ENCODE data around the gene RAI14. TPM values are rescaled to one million over a fixed set of nuclear protein-coding genes. Genes with fewer than 3 reads are reported as not detected.

Gene RAI14
- total RNA-seq, 4 donors from 2014 or later = 16.4 to 32.2 (median 18.8) TPM

DNA sequence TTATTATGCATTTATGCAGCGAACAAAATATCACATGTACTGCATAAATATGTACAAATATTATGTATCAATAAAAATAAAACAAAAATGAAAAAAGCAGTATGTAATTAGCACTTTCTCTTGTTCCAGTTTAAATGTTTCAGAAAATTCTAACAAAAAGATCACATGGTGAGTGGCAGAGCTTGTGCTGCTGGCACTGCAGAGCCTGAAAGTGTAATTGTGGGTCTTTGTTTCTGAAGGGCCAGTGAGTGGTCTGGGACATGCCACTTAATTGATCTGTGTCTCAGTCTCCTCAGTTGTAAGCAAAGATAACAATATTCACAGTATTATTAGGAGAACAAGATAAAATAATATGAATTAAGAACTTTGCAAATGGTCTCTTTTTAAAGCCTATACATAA is 39.5 kb upstream of the RAI14 start:
- TF ChIP-seq, protein P1, sequence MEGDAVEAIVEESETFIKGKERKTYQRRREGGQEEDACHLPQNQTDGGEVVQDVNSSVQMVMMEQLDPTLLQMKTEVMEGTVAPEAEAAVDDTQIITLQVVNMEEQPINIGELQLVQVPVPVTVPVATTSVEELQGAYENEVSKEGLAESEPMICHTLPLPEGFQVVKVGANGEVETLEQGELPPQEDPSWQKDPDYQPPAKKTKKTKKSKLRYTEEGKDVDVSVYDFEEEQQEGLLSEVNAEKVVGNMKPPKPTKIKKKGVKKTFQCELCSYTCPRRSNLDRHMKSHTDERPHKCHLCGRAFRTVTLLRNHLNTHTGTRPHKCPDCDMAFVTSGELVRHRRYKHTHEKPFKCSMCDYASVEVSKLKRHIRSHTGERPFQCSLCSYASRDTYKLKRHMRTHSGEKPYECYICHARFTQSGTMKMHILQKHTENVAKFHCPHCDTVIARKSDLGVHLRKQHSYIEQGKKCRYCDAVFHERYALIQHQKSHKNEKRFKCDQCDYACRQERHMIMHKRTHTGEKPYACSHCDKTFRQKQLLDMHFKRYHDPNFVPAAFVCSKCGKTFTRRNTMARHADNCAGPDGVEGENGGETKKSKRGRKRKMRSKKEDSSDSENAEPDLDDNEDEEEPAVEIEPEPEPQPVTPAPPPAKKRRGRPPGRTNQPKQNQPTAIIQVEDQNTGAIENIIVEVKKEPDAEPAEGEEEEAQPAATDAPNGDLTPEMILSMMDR (IDR thresholded peaks at IDR 0.05) = no peak
- ATAC-seq (ENCODE audit: low FRiP score) = no peak
- no peak for DNase-seq (ENCODE audit: low spot score)

DNA sequence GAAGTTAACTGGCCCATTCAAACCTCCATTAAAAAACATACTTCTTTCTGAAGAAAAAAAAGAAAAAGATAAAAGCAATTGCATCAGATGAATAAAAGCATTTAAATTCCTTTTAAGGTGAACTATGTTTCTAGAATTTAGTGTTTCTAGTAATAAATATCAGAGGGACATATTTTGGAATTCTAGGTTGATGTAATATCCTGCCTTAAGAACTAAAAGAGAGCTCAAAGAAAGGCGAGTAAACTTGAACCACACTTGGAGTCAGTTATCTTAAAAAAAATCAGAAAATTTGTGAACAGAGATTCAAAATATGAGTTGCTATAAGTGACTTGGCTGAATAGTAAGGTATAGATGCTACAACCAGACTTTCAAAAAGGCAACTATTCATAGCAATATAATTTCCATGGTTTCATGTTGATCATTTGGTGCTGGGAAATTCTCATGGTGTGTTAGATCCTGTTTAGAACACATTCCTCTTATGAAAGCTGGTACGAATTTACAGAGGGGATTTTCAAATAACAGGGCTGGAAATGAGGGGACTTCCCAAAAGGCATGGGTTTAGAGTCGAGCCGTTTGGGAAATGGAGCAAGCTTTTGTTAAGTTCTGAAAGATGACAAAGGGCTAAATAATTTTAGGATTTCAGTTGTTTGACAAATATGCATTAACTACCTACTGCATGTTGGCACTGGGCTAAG is 37.6 kb upstream of the RAI14 start:
- TF ChIP-seq, protein P1 (IDR thresholded peaks at IDR 0.05) = no peak
- DNase-seq (ENCODE audit: low spot score) (no peak), ATAC-seq (ENCODE audit: low FRiP score) (no peak)

DNA sequence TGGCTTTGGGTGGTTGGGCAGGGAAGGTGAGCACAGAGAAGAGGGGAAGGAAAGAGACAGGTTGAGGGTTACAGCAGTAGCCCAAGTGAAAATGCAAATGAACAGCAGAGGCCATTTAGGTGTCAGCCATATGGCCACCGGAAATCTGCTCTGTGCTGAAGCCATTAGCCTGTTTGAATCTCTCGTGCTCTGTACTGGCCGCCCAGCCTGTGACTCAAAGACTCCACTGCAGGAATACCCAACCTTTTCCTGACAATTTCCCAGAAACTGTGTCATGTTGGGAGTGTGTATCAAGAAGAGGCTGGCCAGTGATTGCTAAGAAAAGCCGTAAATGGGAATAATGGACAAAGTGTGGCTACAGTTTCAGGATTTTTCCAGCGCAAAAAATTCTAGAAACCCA is 35.9 kb upstream of the RAI14 start:
- TF ChIP-seq, protein P1 (IDR thresholded peaks at IDR 0.05) = no peak
- DNase-seq (ENCODE audit: low spot score) = no peak
- ATAC-seq (ENCODE audit: low FRiP score) = no peak

DNA sequence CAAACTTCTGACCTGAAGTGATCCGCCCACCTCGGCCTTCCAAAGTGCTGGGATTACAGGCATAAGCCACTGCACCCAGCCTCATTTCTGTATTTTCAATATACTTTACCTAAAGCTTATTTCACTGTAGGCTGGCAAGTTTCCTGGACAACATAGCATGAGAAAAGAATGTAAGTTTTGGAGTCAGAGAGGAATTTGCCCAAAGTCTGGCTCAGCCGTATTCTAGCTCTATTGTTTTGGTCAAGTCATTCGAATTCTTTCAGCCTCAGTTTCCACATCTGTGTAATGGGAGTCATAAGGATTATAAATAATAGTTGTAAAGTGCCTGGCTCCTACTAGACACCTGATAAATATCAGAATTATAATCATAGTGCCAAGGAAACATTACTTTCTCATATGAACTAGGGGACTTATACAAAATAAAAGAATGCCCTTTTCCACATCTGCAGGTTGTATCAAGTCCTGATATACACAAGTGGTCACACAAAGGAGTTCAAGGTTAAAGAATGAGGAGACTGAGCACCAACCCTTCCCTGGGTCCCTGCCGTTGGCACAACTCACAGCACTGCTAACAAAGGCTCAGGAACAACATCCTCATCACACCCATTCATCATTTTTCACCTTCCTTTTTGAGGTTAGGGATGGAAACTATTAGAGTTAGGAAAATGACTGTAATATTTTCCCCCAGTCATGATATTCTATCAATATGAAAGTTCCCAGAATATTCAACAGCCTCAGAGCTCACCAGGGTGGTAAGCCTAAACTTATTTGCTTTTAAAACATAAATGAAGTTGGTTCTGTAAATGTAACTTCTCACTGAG is 34.6 kb upstream of the RAI14 start:
- ATAC-seq (ENCODE audit: low FRiP score) = no peak

DNA sequence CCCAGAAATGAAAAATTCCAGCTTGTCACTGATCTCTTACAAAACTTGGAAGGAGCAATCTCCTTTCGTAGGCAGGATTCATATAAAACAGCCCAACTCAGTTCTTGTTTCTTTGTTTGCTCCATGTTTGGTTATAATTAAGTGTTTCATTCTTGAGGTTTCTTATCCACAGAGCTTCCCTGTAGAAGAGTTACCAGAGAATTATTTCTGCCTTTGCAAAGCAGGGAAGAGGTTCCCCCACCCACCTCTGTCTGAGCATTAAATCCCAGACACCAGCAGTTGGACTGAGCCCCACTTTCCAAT is 34.1 kb upstream of the RAI14 start:
- DNase-seq (ENCODE audit: low spot score) = no peak
- no peak for ATAC-seq (ENCODE audit: low FRiP score)
- TF ChIP-seq, protein P1 (IDR thresholded peaks at IDR 0.05) = no peak

More for the DNA sequence above, 34.6 kb upstream of the RAI14 start:
- no peak for DNase-seq (ENCODE audit: low spot score)
- TF ChIP-seq, protein P1 (IDR thresholded peaks at IDR 0.05) = no peak

DNA sequence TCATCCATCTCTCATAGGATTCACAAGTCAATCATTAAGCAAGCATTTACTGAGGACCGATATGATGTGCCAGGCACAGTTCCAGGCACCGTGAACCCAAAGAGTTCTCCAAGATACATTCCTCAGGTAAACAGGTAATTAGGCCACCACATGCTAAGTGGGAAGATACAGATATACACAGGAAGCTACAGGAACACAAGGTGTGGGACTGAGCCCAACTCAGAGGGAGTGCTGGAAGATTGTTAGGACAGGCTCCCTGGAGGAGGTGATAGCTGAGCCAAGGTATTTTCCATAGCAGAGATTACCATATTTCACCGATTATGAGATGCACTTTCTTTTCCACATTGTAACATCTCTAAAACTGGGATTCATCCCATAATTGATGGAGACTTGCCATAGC is 31.4 kb upstream of the RAI14 start:
- no peak for ATAC-seq (ENCODE audit: low FRiP score)
- no peak for DNase-seq (ENCODE audit: low spot score)
- TF ChIP-seq, protein P1 (IDR thresholded peaks at IDR 0.05) = no peak

DNA sequence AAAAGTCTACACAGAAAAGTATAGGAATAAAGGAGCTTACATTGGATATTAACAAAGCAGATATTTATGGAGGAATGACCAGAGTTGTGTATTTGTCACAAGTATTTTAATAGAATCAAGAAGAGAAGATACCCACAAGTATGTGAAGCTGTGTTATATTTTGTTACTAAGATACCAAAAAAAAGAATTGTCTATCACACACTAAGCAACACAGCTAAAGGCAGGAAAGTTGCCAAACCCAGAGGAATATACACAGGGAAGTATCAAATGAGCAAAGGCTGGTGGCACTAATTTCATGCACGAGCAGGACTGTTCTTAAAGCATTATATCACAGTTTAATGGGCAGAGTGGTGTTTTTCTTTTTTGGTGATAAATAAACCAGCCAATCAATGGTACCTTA is 30.9 kb upstream of the RAI14 start:
- ATAC-seq (ENCODE audit: low FRiP score) (no peak), DNase-seq (ENCODE audit: low spot score) (no peak)
- TF ChIP-seq, protein P1 (IDR thresholded peaks at IDR 0.05) = no peak

All from omental fat pad (tissue), 4 donors.